Measurements from ENCODE around the gene ZBTB2.
A peak's percentile ranks its signal among the peaks of the same experiment; 100 is the strongest.
"Not testable (repeated sequence)": the region's sequence is repeated elsewhere in the genome, so short reads cannot be mapped to it uniquely, and the experiment has no call there.

The ZBTB2 gene

GRCh38 chr6:151325075-151326050 is 66.0 kb downstream of the ZBTB2 start:
- DNase-seq = no peak

GRCh38 chr6:151324488-151324825 is 66.9 kb downstream of the ZBTB2 start:
- DNase-seq = no peak

- DNase-seq = peak; percentile 79
Measured at GRCh38 chr6:151323791-151324487, 67.4 kb downstream of the ZBTB2 start.

- no peak for DNase-seq
Measured at GRCh38 chr6:151322570-151322969, 68.8 kb downstream of the ZBTB2 start.

GRCh38 chr6:151321438-151321837 is 69.9 kb downstream of the ZBTB2 start:
- DNase-seq = no peak

GRCh38 chr6:151320140-151320539 is 71.2 kb downstream of the ZBTB2 start:
- DNase-seq = no peak

- DNase-seq = no peak
Measured at GRCh38 chr6:151317995-151318365, 73.4 kb downstream of the ZBTB2 start.

- no peak for DNase-seq
Measured at GRCh38 chr6:151317103-151317994, 74.0 kb downstream of the ZBTB2 start.

- not testable (repeated sequence) for DNase-seq
Measured at GRCh38 chr6:151315661-151316060, 75.7 kb downstream of the ZBTB2 start.

All from midbrain (tissue), 1 donor.